Neutrophil (primary cell): ENCODE results near the gene MSH2.

ENCODE experiments used
- H3K27ac ChIP-seq: fragments of 200-600 bp; sonication (generic); 2 replicates; pipeline ENCODE4 v1.5.1; 2016; ENCODE audit warnings: mild to moderate bottlenecking, moderate library complexity
- H3K27me3 ChIP-seq: fragments of 200-600 bp; sonication (generic); 2 replicates; pipeline ENCODE4 v1.6.0; 2016; ENCODE audit warnings: mild to moderate bottlenecking
- H3K36me3 ChIP-seq: fragments of 200-600 bp; sonication (generic); 2 replicates; pipeline ENCODE4 v1.5.1; 2017
- H3K4me1 ChIP-seq, 2 experiments: fragments of 200-600 bp in 1 of 2; sonication (generic) in 1 of 2; 1 replicate in 1 of 2; 2 replicates in 1 of 2; pipeline versions ENCODE4 v1.5.1 to v1.6.1; 2013 to 2016; ENCODE audit warnings: low read depth in 1 of 2, low read length in 1 of 2, mild to moderate bottlenecking in 1 of 2, moderate library complexity in 1 of 2; ENCODE audit not compliant: control insufficient read depth in 1 of 2, insufficient read depth in 1 of 2
- H3K4me3 ChIP-seq, 2 experiments: fragments of 200-600 bp in 1 of 2; sonication (generic) in 1 of 2; 1 replicate in 1 of 2; 2 replicates in 1 of 2; pipeline ENCODE4 v1.5.1; 2013 to 2016; ENCODE audit warnings: low read depth in 1 of 2, low read length in 1 of 2, mild to moderate bottlenecking in 1 of 2, moderate library complexity in 1 of 2
- H3K9me3 ChIP-seq: fragments of 200-600 bp; sonication (generic); 2 replicates; pipeline ENCODE4 v1.5.1; 2016
- CTCF ChIP-seq: fragments of 200-600 bp; sonication (generic); IDR thresholded peaks from 2 replicates; pipeline ENCODE4 v1.5.1; 2016; ENCODE audit warnings: antibody characterized with exemption

MSH2 gene

DNA sequence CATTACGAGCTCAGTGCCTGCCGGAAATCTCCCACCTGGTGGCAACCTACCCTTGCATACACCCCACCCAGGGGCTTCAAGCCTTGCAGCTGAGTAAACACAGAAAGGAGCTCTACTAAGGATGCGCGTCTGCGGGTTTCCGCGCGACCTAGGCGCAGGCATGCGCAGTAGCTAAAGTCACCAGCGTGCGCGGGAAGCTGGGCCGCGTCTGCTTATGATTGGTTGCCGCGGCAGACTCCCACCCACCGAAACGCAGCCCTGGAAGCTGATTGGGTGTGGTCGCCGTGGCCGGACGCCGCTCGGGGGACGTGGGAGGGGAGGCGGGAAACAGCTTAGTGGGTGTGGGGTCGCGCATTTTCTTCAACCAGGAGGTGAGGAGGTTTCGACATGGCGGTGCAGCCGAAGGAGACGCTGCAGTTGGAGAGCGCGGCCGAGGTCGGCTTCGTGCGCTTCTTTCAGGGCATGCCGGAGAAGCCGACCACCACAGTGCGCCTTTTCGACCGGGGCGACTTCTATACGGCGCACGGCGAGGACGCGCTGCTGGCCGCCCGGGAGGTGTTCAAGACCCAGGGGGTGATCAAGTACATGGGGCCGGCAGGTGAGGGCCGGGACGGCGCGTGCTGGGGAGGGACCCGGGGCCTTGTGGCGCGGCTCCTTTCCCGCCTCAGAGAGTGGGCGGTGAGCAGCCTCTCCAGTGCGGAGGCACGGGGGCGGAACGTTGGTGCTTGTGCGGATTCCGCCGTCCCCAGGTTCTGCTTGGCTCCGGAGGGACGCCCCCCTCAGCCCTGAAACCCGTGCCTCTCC is at the start of gene MSH2:
Gene MSH2 (plus strand): TSS at position 352 of the 804 bp plus-strand sequence. CDS start 36 bp downstream, at position 388.
- Histone ChIP-seq H3K4me1 (peaks cover 18 to 21% of the 10 kb centered on the region in 2 experiments), H3K27ac (peak within 1 kb of the TSS; percentile 43), H3K27me3 (no peaks in the 10 kb centered on the region), H3K9me3 (no peaks in the 10 kb centered on the region), H3K36me3 (no peaks in the 10 kb centered on the region), H3K4me3 (peak within 1 kb of the TSS; percentile 96 to 97)
- TF ChIP-seq CTCF, result peak; percentile 32

DNA sequence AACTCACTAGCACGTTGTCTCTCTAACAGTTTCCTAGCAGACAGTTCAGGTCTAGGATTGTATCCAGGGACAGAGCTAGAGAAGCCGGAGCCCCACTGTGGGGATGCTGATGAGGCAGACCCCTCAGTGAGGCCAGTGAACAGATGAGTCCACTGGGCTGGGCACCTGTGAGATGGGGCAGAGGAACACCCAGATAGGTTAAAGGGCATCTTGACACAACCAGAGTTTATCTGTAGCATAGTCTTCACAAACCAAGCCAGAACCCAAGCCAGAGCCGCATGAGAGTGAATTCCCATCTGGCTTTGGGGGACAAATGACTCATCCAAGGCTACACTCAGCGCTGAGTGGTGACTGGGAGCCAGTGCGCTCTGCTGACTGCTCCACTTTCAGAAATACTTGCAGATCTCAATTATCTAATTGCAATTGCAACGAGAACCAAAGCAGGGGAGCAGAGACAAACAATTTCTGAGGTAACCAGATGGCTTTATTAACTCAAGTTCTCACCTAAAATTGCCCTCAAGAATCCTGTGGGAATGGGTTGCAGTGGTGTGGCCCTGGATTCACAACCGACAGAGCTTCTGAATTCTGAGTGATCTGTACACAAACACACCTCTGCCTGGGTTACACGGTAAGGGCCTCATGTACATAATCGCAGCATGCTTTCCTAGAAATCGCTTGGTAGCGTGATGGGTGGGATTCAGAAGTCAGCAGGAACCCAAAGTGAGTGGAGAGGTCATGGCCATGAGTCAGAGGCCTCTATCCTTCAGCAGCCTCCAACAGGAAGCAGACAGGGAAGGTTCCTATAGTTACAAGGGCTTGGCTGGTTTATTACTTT is 48.7 kb upstream of the MSH2 start:
- Histone ChIP-seq H3K4me1 (no peaks in the 10 kb centered on the region), H3K27me3 (no peaks in the 10 kb centered on the region), H3K9me3 (no peaks in the 10 kb centered on the region), H3K36me3 (no peaks in the 10 kb centered on the region), H3K27ac (no peak overlapping the region), H3K4me3 (no peak overlapping the region)
- no peak for TF ChIP-seq CTCF

GRCh38 chr2:47354848-47355204 is 48.1 kb upstream of the MSH2 start:
- Histone ChIP-seq H3K27me3 (no peaks in the 10 kb centered on the region), H3K36me3 (no peaks in the 10 kb centered on the region), H3K9me3 (no peaks in the 10 kb centered on the region), H3K27ac (no peak overlapping the region), H3K4me1 (no peaks in the 10 kb centered on the region), H3K4me3 (no peak overlapping the region)
- TF ChIP-seq CTCF, result no peak

DNA sequence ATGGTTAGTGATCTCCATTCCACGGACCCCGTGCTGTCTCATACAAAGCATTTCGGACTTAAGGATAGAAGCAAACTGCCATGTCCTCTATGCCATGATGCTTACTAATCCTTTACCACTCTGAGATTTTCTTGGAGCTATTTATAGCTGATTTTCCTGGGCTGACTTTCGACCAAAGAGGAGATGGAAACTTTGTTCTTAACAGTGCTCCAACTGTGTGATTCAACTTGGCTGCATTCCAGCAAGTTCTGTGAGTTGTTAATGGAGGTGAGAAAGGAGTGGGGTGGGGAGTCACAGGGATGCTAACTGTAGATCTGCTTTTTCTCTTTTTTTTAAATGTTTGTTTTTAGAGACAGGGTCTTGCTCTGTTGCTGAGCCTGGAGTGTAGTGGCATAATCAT is 45.5 kb upstream of the MSH2 start:
- H3K9me3 ChIP-seq, result no peaks in the 10 kb centered on the region
- no peak overlapping the region for H3K27ac ChIP-seq
- H3K36me3 ChIP-seq, result no peaks in the 10 kb centered on the region
- no peaks in the 10 kb centered on the region for H3K27me3 ChIP-seq
- no peaks in the 10 kb centered on the region for H3K4me1 ChIP-seq
- no peak overlapping the region for H3K4me3 ChIP-seq
- no peak for TF ChIP-seq CTCF

DNA sequence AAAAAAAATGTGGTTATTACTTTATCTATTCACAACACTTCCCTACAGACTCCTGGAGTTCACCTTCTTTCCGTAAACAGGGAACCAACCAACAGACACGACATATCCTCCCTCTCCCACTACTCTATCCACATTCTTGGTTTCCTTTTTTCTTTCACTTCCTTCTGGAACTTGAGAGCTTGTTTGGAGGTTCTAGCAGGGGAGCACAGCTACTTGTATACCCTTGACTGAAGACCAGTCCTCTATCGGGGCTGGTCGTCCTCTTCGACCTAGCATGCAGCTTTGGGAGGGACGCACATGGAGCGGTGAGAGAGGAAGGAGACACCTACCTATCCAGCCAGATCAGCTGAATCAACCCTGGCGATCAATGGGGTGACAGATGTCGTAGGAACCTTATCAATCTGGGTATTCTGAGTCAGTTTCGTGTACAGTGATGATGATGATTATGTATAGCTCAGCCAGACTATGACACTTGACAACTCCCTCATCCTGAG is 43.5 kb upstream of the MSH2 start:
- no peaks in the 10 kb centered on the region for H3K4me1 ChIP-seq

More for the DNA sequence above, 43.5 kb upstream of the MSH2 start:
- Histone ChIP-seq H3K4me3 (no peak overlapping the region), H3K36me3 (no peaks in the 10 kb centered on the region), H3K27ac (no peak overlapping the region), H3K9me3 (no peaks in the 10 kb centered on the region), H3K27me3 (no peaks in the 10 kb centered on the region)
- no peak for TF ChIP-seq CTCF
